Fibroblast of villous mesenchyme (primary cell): ENCODE results near the gene AZIN2. TPM values are rescaled to one million over a fixed set of nuclear protein-coding genes. Genes with fewer than 3 reads are reported as not detected.

ENCODE experiments used
- DNase-seq: peaks from one replicate; pipeline ENCODE4 v3.0.0-alpha.2; 2010; ENCODE audit warnings: low read depth
- H3K4me3 ChIP-seq: 2 replicates; pipeline ENCODE4 v1.5.1; 2011; ENCODE audit warnings: low read depth, mild to moderate bottlenecking, low read length
- total RNA-seq: library from RNA; depleted of rRNA; stranded (reverse); fragments of >200 nt; gene quantifications from 2 replicates; pipeline ENCODE4 v1.2.3, GENCODE V29; 2012
- TF ChIP-seq, protein P1 (sequence below): IDR thresholded peaks from 2 replicates; pipeline ENCODE4 v1.5.1; 2012; ENCODE audit warnings: low read depth, mild to moderate bottlenecking, low read length; ENCODE audit not compliant: insufficient read depth

Gene AZIN2
- total RNA-seq, 1 donor, result 2.6 TPM

DNA sequence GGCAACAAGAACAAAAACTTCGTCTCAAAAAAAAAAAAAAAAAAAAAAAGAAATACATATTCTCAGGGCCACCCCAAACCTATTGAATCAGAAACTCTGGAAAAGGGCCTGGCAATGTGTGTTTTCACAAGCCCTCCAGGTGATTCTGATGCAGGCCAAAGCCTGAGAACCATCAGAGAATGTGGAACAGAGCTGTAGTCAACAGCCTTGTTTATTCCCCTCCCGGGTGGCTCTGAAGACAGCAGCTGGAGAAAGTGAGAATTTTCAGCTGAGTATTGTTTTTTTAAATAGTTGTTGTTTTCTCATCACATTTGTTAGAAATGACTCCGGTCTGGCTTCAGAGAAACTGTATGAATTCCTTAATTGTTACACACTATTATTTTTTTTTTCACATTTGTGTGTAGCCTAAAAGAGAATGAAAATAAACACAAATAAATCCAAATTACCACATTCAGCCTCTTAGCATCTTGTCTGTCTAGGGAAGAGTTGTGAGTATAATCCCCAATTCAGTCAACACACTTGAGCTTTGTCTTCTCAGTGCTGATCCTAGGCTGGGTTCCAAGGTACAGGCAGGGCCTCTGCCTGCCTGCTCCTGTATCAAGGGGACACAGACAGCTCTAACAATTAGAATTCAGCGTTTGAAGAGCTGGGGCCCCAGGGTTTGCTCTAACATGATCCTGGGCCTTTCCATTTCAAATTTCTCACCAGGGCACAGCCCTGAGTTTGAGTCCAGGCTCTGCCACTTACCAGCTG lies 6.6 kb upstream of the AZIN2 start:
- H3K4me3 ChIP-seq, result no peak overlapping the region
- DNase-seq, result no peak
- TF ChIP-seq, protein P1, sequence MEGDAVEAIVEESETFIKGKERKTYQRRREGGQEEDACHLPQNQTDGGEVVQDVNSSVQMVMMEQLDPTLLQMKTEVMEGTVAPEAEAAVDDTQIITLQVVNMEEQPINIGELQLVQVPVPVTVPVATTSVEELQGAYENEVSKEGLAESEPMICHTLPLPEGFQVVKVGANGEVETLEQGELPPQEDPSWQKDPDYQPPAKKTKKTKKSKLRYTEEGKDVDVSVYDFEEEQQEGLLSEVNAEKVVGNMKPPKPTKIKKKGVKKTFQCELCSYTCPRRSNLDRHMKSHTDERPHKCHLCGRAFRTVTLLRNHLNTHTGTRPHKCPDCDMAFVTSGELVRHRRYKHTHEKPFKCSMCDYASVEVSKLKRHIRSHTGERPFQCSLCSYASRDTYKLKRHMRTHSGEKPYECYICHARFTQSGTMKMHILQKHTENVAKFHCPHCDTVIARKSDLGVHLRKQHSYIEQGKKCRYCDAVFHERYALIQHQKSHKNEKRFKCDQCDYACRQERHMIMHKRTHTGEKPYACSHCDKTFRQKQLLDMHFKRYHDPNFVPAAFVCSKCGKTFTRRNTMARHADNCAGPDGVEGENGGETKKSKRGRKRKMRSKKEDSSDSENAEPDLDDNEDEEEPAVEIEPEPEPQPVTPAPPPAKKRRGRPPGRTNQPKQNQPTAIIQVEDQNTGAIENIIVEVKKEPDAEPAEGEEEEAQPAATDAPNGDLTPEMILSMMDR, result no peak

DNA sequence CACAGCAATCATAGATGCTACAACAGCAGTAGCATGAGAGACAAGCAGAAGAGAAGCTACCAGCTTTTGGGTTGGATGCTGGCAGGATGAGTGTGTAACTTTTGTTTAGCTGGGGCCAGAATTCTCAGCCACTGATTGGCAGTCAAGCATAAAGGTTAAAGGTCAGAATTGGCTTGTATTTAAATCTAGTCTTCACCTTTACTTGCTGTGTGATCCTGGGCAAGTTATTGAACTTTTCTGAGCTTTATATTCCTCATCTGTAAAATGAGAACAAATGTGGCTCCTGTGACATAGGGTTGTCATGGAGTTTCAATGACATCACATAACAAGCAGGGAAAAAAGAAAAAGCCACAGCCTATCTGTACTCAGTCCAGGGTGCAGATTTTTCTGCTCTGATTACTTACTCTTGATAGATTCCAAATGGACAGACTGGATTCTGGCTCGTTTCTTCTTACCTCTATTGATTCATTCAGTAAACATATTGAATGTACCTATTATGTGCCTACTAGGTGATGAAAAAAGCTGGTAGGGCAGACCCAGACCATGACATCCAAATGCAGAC lies 2.8 kb upstream of the AZIN2 start:
- no peak for DNase-seq
- H3K4me3 ChIP-seq, result no peak overlapping the region
- TF ChIP-seq, protein P1, result no peak

GRCh38 chr1:33080373-33080772 lies 580 bp upstream of the AZIN2 start:
- TF ChIP-seq, protein P1, result no peak
- DNase-seq, result no peak
- peak overlapping the region; percentile 88 for H3K4me3 ChIP-seq

DNA sequence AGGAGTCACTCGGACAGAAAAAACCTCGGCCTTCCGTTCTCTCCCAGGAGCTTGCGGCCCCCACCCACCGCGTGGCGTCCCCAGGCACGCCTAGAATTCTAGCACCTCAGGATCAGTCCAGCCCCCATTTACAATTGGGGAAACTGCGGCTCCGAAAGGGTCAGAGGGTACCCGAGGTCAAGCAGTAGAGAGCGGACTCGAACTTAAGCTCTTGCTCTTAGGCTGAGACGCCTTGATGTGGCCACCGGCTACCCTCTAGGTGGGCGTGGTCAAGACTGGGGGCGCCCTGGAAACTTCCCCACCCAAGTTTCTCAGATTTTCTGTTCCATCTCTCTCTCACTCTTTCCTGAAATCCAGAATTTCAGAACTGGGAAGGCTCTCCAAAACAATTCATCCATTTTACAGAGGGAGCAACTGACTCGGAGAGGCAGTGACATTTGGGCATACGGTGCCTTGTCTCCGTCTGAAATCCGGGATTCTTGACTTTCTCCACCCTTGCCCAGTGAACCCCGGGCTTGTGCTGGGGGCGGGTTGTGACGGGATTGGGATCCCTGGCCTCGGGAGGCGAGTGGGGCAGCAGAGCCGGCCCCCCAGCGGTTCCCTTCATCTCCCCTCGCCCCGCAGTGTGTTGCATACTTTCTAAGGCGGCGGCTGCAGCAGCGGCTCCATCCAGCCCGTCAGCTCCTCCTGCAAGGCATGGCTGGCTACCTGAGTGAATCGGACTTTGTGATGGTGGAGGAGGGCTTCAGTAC lies 777 bp downstream of the AZIN2 start:
- H3K4me3 ChIP-seq, result peak overlapping the region; percentile 88
- no peak for DNase-seq
- TF ChIP-seq, protein P1, result no peak

DNA sequence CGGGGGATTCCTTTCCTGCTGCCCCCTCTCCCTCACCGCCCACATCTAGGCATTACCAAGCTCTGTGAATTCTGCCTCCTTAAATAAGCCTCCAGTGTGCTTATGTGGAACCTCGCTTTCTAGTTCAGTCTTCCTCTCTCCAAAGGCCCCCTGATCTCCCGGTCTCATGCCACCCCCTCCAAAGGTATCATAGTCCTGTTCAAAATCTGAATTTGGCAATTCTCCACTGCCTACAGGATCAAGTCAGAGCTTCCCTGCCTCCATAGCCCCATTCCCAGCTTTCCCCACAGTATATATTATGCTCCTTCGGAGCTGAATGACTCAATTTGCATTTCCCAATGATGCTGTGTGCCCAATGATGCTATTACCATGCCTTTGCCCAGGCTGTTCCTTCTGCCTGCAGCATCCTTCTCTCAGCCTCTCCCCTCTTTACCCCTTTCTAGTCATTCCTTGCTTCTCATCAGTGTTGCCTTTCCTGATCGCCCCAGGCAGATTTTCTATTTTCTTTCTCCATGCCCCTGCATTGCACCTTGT lies 1.7 kb downstream of the AZIN2 start:
- H3K4me3 ChIP-seq, result no peak overlapping the region
- no peak for DNase-seq

DNA sequence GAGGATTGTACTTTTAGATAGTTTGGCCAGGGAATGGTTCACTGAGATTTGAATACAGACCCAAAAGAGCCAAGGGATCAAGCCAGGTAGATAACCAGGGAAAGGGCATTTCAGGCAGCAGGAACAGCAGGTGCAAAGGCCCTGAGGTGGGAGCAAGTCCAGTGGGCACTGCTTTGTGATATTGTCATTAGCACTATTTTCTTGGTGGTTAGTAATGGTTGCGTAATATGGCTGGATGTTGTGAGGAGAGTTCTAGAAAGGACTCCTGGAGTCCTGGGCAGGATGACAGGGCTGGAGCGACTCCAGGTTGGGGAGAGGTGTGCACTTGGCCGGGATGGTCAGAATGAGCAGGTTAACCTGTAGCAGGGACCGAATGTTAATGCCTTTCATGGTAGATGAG lies 4.4 kb downstream of the AZIN2 start:
- no peak for DNase-seq

More for the DNA sequence above, 1.7 kb downstream of the AZIN2 start:
- TF ChIP-seq, protein P1, result no peak

More for the DNA sequence above, 4.4 kb downstream of the AZIN2 start:
- no peak overlapping the region for H3K4me3 ChIP-seq
- TF ChIP-seq, protein P1, result no peak
